GM21526 (cell line): ENCODE results near the gene FAAP20.
"Not testable (repeated sequence)": the region's sequence is repeated elsewhere in the genome, so short reads cannot be mapped to it uniquely, and the experiment has no call there.

ENCODE experiments used
- ATAC-seq: cut with Tn5 transposase; IDR thresholded peaks from one replicate; pipeline ENCODE4 v1.9.1; 2021; ENCODE audit warnings: moderate library complexity; ENCODE audit not compliant: unreplicated experiment, low FRiP score

Gene FAAP20

GRCh38 chr1:2165646-2166045 is 28.9 kb downstream of the FAAP20 start:
- ATAC-seq, result no peak

GRCh38 chr1:2163205-2163604 is 31.4 kb downstream of the FAAP20 start:
- no peak for ATAC-seq

- ATAC-seq, result no peak
Measured at GRCh38 chr1:2160451-2161300, 33.9 kb downstream of the FAAP20 start.

GRCh38 chr1:2159124-2159523 is 35.4 kb downstream of the FAAP20 start:
- ATAC-seq, result no peak

GRCh38 chr1:2158272-2158671 is 36.3 kb downstream of the FAAP20 start:
- ATAC-seq, result no peak

GRCh38 chr1:2157856-2158255 is 36.7 kb downstream of the FAAP20 start:
- no peak for ATAC-seq

- no peak for ATAC-seq
Measured at GRCh38 chr1:2156866-2157265, 37.7 kb downstream of the FAAP20 start.

- ATAC-seq, result no peak
Measured at GRCh38 chr1:2155788-2156187, 38.8 kb downstream of the FAAP20 start.

GRCh38 chr1:2155147-2155598 is 39.4 kb downstream of the FAAP20 start:
- no peak for ATAC-seq

GRCh38 chr1:2154022-2154421 is 40.5 kb downstream of the FAAP20 start:
- ATAC-seq, result no peak

GRCh38 chr1:2152954-2153353 is 41.6 kb downstream of the FAAP20 start:
- ATAC-seq, result no peak

GRCh38 chr1:2151911-2152310 is 42.7 kb downstream of the FAAP20 start:
- ATAC-seq, result no peak

GRCh38 chr1:2151252-2151651 is 43.3 kb downstream of the FAAP20 start:
- no peak for ATAC-seq

- no peak for ATAC-seq
Measured at GRCh38 chr1:2150801-2151200, 43.8 kb downstream of the FAAP20 start.

GRCh38 chr1:2148691-2149090 is 45.9 kb downstream of the FAAP20 start:
- no peak for ATAC-seq

- ATAC-seq, result not testable (repeated sequence)
Measured at GRCh38 chr1:2147869-2148268, 46.7 kb downstream of the FAAP20 start.

GRCh38 chr1:2146836-2147517 is 47.6 kb downstream of the FAAP20 start:
- ATAC-seq, result no peak

- no peak for ATAC-seq
Measured at GRCh38 chr1:2145946-2146835, 48.4 kb downstream of the FAAP20 start.

- ATAC-seq, result no peak
Measured at GRCh38 chr1:2144501-2145090, 50.0 kb downstream of the FAAP20 start.

- ATAC-seq, result no peak
Measured at GRCh38 chr1:2143814-2144500, 50.6 kb downstream of the FAAP20 start.
